GM18909 (cell line): ENCODE results near the gene CX3CR1.
A peak's percentile ranks its signal among the peaks of the same experiment; 100 is the strongest.
"Not testable (repeated sequence)": the region's sequence is repeated elsewhere in the genome, so short reads cannot be mapped to it uniquely, and the experiment has no call there.

ENCODE experiments used
- ATAC-seq: cut with Tn5 transposase; IDR thresholded peaks from one replicate; pipeline ENCODE4 v1.9.1; 2021; ENCODE audit warnings: mild to moderate bottlenecking; ENCODE audit not compliant: unreplicated experiment, poor library complexity

CX3CR1 gene

GRCh38 chr3:39228496-39228895 lies 51.3 kb downstream of the CX3CR1 start:
- no peak for ATAC-seq

GRCh38 chr3:39227596-39227995 lies 52.2 kb downstream of the CX3CR1 start:
- not testable (repeated sequence) for ATAC-seq

GRCh38 chr3:39226106-39226741 lies 53.6 kb downstream of the CX3CR1 start:
- ATAC-seq: no peak

GRCh38 chr3:39224288-39224687 lies 55.5 kb downstream of the CX3CR1 start:
- ATAC-seq: no peak

- no peak for ATAC-seq
Measured at GRCh38 chr3:39222939-39223338, 56.9 kb downstream of the CX3CR1 start.

GRCh38 chr3:39222462-39222861 lies 57.4 kb downstream of the CX3CR1 start:
- no peak for ATAC-seq

GRCh38 chr3:39221141-39221530 lies 58.7 kb downstream of the CX3CR1 start:
- no peak for ATAC-seq

GRCh38 chr3:39220407-39221140 lies 59.3 kb downstream of the CX3CR1 start:
- ATAC-seq: no peak

GRCh38 chr3:39219702-39220101 lies 60.1 kb downstream of the CX3CR1 start:
- ATAC-seq: no peak

- ATAC-seq: peak; percentile 97
Measured at GRCh38 chr3:39216176-39216790, 63.6 kb downstream of the CX3CR1 start.

- ATAC-seq: no peak
Measured at GRCh38 chr3:39213613-39214012, 66.2 kb downstream of the CX3CR1 start.
